Measurements from ENCODE around the gene CTBP1. TPM values are rescaled to one million over a fixed set of nuclear protein-coding genes. Genes with fewer than 3 reads are reported as not detected.

Gene CTBP1
- total and polyA plus RNA-seq, 2 donors: 98.2 to 188 TPM

GRCh38 chr4:1232661-1233621 is 16.0 kb downstream of the CTBP1 start:
- H3K27me3 ChIP-seq (ENCODE audit: control insufficient read depth in 2 of 2, insufficient read depth in 1 of 2, low read length in 1 of 2): no peaks in the 10 kb centered on the region
- 97% methylated on average over 32 of the region's 32 CpGs for WGBS
- H3K27ac ChIP-seq (ENCODE audit: low read depth in 1 of 2, low read length in 1 of 2): no peak overlapping the region
- peaks cover 89 to 94% of the 10 kb centered on the region in 2 donors for H3K36me3 ChIP-seq (ENCODE audit: control insufficient read depth in 2 of 2, insufficient read depth in 2 of 2, low read length in 1 of 2)
- no peaks in the 10 kb centered on the region for H3K4me1 ChIP-seq (ENCODE audit: control insufficient read depth in 2 of 2, insufficient read depth in 2 of 2, low read length in 2 of 2)
- no peak for DNase-seq (ENCODE audit: low read depth in 6 of 9, low spot score in 9 of 9)
- no peaks in the 10 kb centered on the region for H3K9me3 ChIP-seq (ENCODE audit: control insufficient read depth in 2 of 2, insufficient read depth in 1 of 2, low read length in 1 of 2)
- H3K4me3 ChIP-seq (ENCODE audit: low read length in 2 of 2): no peak overlapping the region

- no peak overlapping the region for H3K27ac ChIP-seq (ENCODE audit: low read depth in 1 of 2, low read length in 1 of 2)
- H3K36me3 ChIP-seq (ENCODE audit: control insufficient read depth in 2 of 2, insufficient read depth in 2 of 2, low read length in 1 of 2): peaks cover 92 to 94% of the 10 kb centered on the region in 2 donors
- H3K27me3 ChIP-seq (ENCODE audit: control insufficient read depth in 2 of 2, insufficient read depth in 1 of 2, low read length in 1 of 2): no peaks in the 10 kb centered on the region
- H3K4me3 ChIP-seq (ENCODE audit: low read length in 2 of 2): no peak overlapping the region
- no peaks in the 10 kb centered on the region for H3K4me1 ChIP-seq (ENCODE audit: control insufficient read depth in 2 of 2, insufficient read depth in 2 of 2, low read length in 2 of 2)
- no peak for DNase-seq (ENCODE audit: low read depth in 6 of 9, low spot score in 9 of 9)
- 92% methylated on average over 23 of the region's 23 CpGs for WGBS
- no peaks in the 10 kb centered on the region for H3K9me3 ChIP-seq (ENCODE audit: control insufficient read depth in 2 of 2, insufficient read depth in 1 of 2, low read length in 1 of 2)
Observed at GRCh38 chr4:1231637-1232360, 17.1 kb downstream of the CTBP1 start.

- no peak for DNase-seq (ENCODE audit: low read depth in 6 of 9, low spot score in 9 of 9)
- Histone ChIP-seq H3K9me3 (ENCODE audit: control insufficient read depth in 2 of 2, insufficient read depth in 1 of 2, low read length in 1 of 2) (no peaks in the 10 kb centered on the region), H3K4me3 (ENCODE audit: low read length in 2 of 2) (no peak overlapping the region), H3K36me3 (ENCODE audit: control insufficient read depth in 2 of 2, insufficient read depth in 2 of 2, low read length in 1 of 2) (peaks cover 96 to 97% of the 10 kb centered on the region in 2 donors), H3K27me3 (ENCODE audit: control insufficient read depth in 2 of 2, insufficient read depth in 1 of 2, low read length in 1 of 2) (no peaks in the 10 kb centered on the region), H3K27ac (ENCODE audit: low read depth in 1 of 2, low read length in 1 of 2) (no peak overlapping the region), H3K4me1 (ENCODE audit: control insufficient read depth in 2 of 2, insufficient read depth in 2 of 2, low read length in 2 of 2) (no peaks in the 10 kb centered on the region)
- WGBS: 96% methylated on average over 20 of the region's 20 CpGs
Observed at GRCh38 chr4:1230971-1231636, 17.8 kb downstream of the CTBP1 start.

- no peak overlapping the region for H3K27ac ChIP-seq (ENCODE audit: low read depth in 1 of 2, low read length in 1 of 2)
- H3K4me3 ChIP-seq (ENCODE audit: low read length in 2 of 2): no peak overlapping the region
- no peaks in the 10 kb centered on the region for H3K4me1 ChIP-seq (ENCODE audit: control insufficient read depth in 2 of 2, insufficient read depth in 2 of 2, low read length in 2 of 2)
- 98% methylated on average over 22 of the region's 22 CpGs for WGBS
- no peak for DNase-seq (ENCODE audit: low read depth in 6 of 9, low spot score in 9 of 9)
- peaks cover 95 to 96% of the 10 kb centered on the region in 2 donors for H3K36me3 ChIP-seq (ENCODE audit: control insufficient read depth in 2 of 2, insufficient read depth in 2 of 2, low read length in 1 of 2)
- no peaks in the 10 kb centered on the region for H3K9me3 ChIP-seq (ENCODE audit: control insufficient read depth in 2 of 2, insufficient read depth in 1 of 2, low read length in 1 of 2)
- H3K27me3 ChIP-seq (ENCODE audit: control insufficient read depth in 2 of 2, insufficient read depth in 1 of 2, low read length in 1 of 2): no peaks in the 10 kb centered on the region
Observed at GRCh38 chr4:1230316-1230715, 18.6 kb downstream of the CTBP1 start.

DNA sequence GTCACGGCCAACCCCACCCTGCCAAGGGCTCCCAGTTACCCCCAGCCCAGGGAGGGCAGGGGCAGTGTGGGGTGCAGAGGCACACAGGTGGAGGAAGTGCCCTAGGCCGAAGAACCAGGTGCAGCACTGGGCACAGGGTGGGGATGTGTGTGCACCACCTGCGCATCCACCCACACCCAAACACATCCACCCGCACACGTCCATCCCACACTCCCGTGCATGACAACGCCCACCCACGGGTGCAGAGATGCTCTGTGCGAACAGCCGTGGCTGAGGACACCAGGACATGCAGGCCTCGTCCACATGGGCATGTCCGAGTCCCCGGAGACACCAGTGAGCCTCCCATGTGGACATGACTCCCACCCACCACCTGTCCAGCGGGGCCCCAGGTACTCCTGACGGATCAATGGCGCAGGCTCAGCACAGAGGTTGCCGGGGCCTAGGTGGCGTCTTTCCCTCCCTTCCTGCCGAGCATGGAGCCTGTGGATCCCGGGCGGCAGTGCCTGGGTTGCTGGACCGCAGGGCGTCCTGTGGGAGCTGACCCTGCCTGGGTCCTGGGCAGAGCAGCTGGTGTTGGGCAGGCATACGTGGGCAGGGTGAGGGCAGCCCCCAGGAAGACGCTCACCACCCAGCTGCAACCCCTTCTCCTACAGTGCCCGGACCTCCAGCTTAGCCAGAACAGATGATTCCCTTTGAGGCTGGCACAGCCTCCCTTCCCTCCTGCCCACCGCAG is 19.6 kb downstream of the CTBP1 start:
- WGBS: 97% methylated on average over 27 of the region's 27 CpGs
- no peaks in the 10 kb centered on the region for H3K27me3 ChIP-seq (ENCODE audit: control insufficient read depth in 2 of 2, insufficient read depth in 1 of 2, low read length in 1 of 2)
- no peak for DNase-seq (ENCODE audit: low read depth in 6 of 9, low spot score in 9 of 9)
- no peak overlapping the region for H3K27ac ChIP-seq (ENCODE audit: low read depth in 1 of 2, low read length in 1 of 2)
- H3K36me3 ChIP-seq (ENCODE audit: control insufficient read depth in 2 of 2, insufficient read depth in 2 of 2, low read length in 1 of 2): peaks cover 94 to 96% of the 10 kb centered on the region in 2 donors
- no peaks in the 10 kb centered on the region for H3K4me1 ChIP-seq (ENCODE audit: control insufficient read depth in 2 of 2, insufficient read depth in 2 of 2, low read length in 2 of 2)
- H3K4me3 ChIP-seq (ENCODE audit: low read length in 2 of 2): no peak overlapping the region
- no peaks in the 10 kb centered on the region for H3K9me3 ChIP-seq (ENCODE audit: control insufficient read depth in 2 of 2, insufficient read depth in 1 of 2, low read length in 1 of 2)

GRCh38 chr4:1227816-1228215 is 21.1 kb downstream of the CTBP1 start:
- peaks cover 0 to 3% of the 10 kb centered on the region in 2 donors for H3K4me1 ChIP-seq (ENCODE audit: control insufficient read depth in 2 of 2, insufficient read depth in 2 of 2, low read length in 2 of 2)
- no peak overlapping the region for H3K27ac ChIP-seq (ENCODE audit: low read depth in 1 of 2, low read length in 1 of 2)
- H3K4me3 ChIP-seq (ENCODE audit: low read length in 2 of 2): no peak overlapping the region
- no peaks in the 10 kb centered on the region for H3K27me3 ChIP-seq (ENCODE audit: control insufficient read depth in 2 of 2, insufficient read depth in 1 of 2, low read length in 1 of 2)
- WGBS: 83% methylated on average over 16 of the region's 16 CpGs
- H3K36me3 ChIP-seq (ENCODE audit: control insufficient read depth in 2 of 2, insufficient read depth in 2 of 2, low read length in 1 of 2): peaks cover 92 to 96% of the 10 kb centered on the region in 2 donors
- H3K9me3 ChIP-seq (ENCODE audit: control insufficient read depth in 2 of 2, insufficient read depth in 1 of 2, low read length in 1 of 2): no peaks in the 10 kb centered on the region
- no peak for DNase-seq (ENCODE audit: low read depth in 6 of 9, low spot score in 9 of 9)

GRCh38 chr4:1226598-1226997 is 22.3 kb downstream of the CTBP1 start:
- H3K36me3 ChIP-seq (ENCODE audit: control insufficient read depth in 2 of 2, insufficient read depth in 2 of 2, low read length in 1 of 2): peaks cover 89 to 99% of the 10 kb centered on the region in 2 donors
- H3K9me3 ChIP-seq (ENCODE audit: control insufficient read depth in 2 of 2, insufficient read depth in 1 of 2, low read length in 1 of 2): no peaks in the 10 kb centered on the region
- H3K27ac ChIP-seq (ENCODE audit: low read depth in 1 of 2, low read length in 1 of 2): no peak overlapping the region
- 96% methylated on average over 16 of the region's 16 CpGs for WGBS
- H3K4me1 ChIP-seq (ENCODE audit: control insufficient read depth in 2 of 2, insufficient read depth in 2 of 2, low read length in 2 of 2): peaks cover 0 to 5% of the 10 kb centered on the region in 2 donors
- no peak for DNase-seq (ENCODE audit: low read depth in 6 of 9, low spot score in 9 of 9)
- H3K4me3 ChIP-seq (ENCODE audit: low read length in 2 of 2): no peak overlapping the region
- H3K27me3 ChIP-seq (ENCODE audit: control insufficient read depth in 2 of 2, insufficient read depth in 1 of 2, low read length in 1 of 2): no peaks in the 10 kb centered on the region

GRCh38 chr4:1226144-1226481 is 22.8 kb downstream of the CTBP1 start:
- Histone ChIP-seq H3K9me3 (ENCODE audit: control insufficient read depth in 2 of 2, insufficient read depth in 1 of 2, low read length in 1 of 2) (peaks cover 0 to under 1% of the 10 kb centered on the region in 2 donors), H3K4me1 (ENCODE audit: control insufficient read depth in 2 of 2, insufficient read depth in 2 of 2, low read length in 2 of 2) (peaks cover 0 to 8% of the 10 kb centered on the region in 2 donors), H3K27ac (ENCODE audit: low read depth in 1 of 2, low read length in 1 of 2) (no peak overlapping the region), H3K27me3 (ENCODE audit: control insufficient read depth in 2 of 2, insufficient read depth in 1 of 2, low read length in 1 of 2) (no peaks in the 10 kb centered on the region), H3K4me3 (ENCODE audit: low read length in 2 of 2) (no peak overlapping the region), H3K36me3 (ENCODE audit: control insufficient read depth in 2 of 2, insufficient read depth in 2 of 2, low read length in 1 of 2) (peaks cover 89 to 99% of the 10 kb centered on the region in 2 donors)
- WGBS: 96% methylated on average over 15 of the region's 15 CpGs
- no peak for DNase-seq (ENCODE audit: low read depth in 6 of 9, low spot score in 9 of 9)
